Mesendoderm (in vitro differentiated cells): ENCODE results near the gene MBNL2.

Experiments used
- DNase-seq: peaks from one replicate; pipeline ENCODE4 v3.0.0; 2013
- H2AK5ac ChIP-seq: 2 replicates; pipeline ENCODE4 v1.6.1; 2013; ENCODE audit warnings: low read length, inconsistent platforms
- H2BK120ac ChIP-seq: 2 replicates; pipeline ENCODE4 v1.6.1; 2013; ENCODE audit warnings: low read depth, mild to moderate bottlenecking, low read length, moderate library complexity, mixed read lengths
- H2BK15ac ChIP-seq: replicated peaks from 2 replicates; pipeline ENCODE4 v1.6.1; 2013; ENCODE audit warnings: low read depth, mild to moderate bottlenecking, moderate library complexity
- H2BK5ac ChIP-seq: 2 replicates; pipeline ENCODE4 v1.6.1; 2013; ENCODE audit warnings: low read length, inconsistent platforms
- H3K18ac ChIP-seq: 2 replicates; pipeline ENCODE4 v1.6.1; 2013; ENCODE audit warnings: mild to moderate bottlenecking, low read length, mixed read lengths
- H3K23ac ChIP-seq: one replicate; pipeline ENCODE4 v1.6.1; 2013; ENCODE audit warnings: low read length
- H3K27ac ChIP-seq: 2 replicates; pipeline ENCODE4 v1.5.1; 2013; ENCODE audit warnings: low read depth, mild to moderate bottlenecking, inconsistent platforms, low read length, moderate library complexity
- H3K27me3 ChIP-seq: 2 replicates; pipeline ENCODE4 v1.6.1; 2013; ENCODE audit warnings: low read length, control low read depth, mild to moderate bottlenecking, inconsistent platforms; ENCODE audit not compliant: insufficient read depth, poor library complexity
- H3K36me3 ChIP-seq: 2 replicates; pipeline ENCODE4 v1.6.1; 2013; ENCODE audit warnings: low read length, inconsistent platforms; ENCODE audit not compliant: control insufficient read depth, insufficient read depth
- H3K4ac ChIP-seq: one replicate; pipeline ENCODE4 v1.6.1; 2013; ENCODE audit warnings: low read depth, mild to moderate bottlenecking, low read length, moderate library complexity
- H3K4me1 ChIP-seq: 2 replicates; pipeline ENCODE4 v1.6.1; 2013; ENCODE audit warnings: low read depth, low read length, inconsistent platforms; ENCODE audit not compliant: control insufficient read depth
- H3K4me2 ChIP-seq: 2 replicates; pipeline ENCODE4 v1.6.1; 2013; ENCODE audit warnings: low read length
- H3K4me3 ChIP-seq: 2 replicates; pipeline ENCODE4 v1.5.1; 2013; ENCODE audit warnings: mild to moderate bottlenecking, low read length
- H3K56ac ChIP-seq: one replicate; pipeline ENCODE4 v1.6.1; 2013; ENCODE audit warnings: low read length
- H3K79me1 ChIP-seq: 2 replicates; pipeline ENCODE4 v1.6.1; 2013; ENCODE audit warnings: low read length, inconsistent platforms
- H3K79me2 ChIP-seq: 2 replicates; pipeline ENCODE4 v1.6.1; 2013; ENCODE audit warnings: mild to moderate bottlenecking, low read length; ENCODE audit not compliant: control insufficient read depth, insufficient read depth
- H3K9ac ChIP-seq: 2 replicates; pipeline ENCODE4 v1.6.1; 2013; ENCODE audit warnings: low read length, inconsistent platforms
- H4K5ac ChIP-seq: one replicate; pipeline ENCODE4 v1.6.1; 2013; ENCODE audit warnings: low read length
- H4K8ac ChIP-seq: one replicate; pipeline ENCODE4 v1.6.1; 2013; ENCODE audit warnings: low read depth, mild to moderate bottlenecking, control low read depth, low read length, moderate library complexity
- WGBS: extraction: QIAGEN DNeasy Blood & Tissue Kit; methylation state at CpG from one replicate; pipeline ENCODE4 v1.1.7; 2013; ENCODE audit warnings: low lambda C conversion rate, missing lambda C conversion rate; ENCODE audit not compliant: insufficient coverage; ENCODE audit errors: extremely low coverage; 5-methylcytosine and 5-hydroxymethylcytosine counted together

The MBNL2 gene

GRCh38 chr13:97225533-97225932 lies 3.4 kb downstream of the MBNL2 start:
- Histone ChIP-seq H4K8ac (no peak overlapping the region), H2BK5ac (no peak overlapping the region), H3K23ac (no peak overlapping the region), H3K27me3 (peaks cover 15% of the 10 kb centered on the region), H2BK15ac (no peak overlapping the region), H2AK5ac (no peak overlapping the region), H2BK120ac (no peak overlapping the region), H3K4me1 (peaks cover 3% of the 10 kb centered on the region), H3K9ac (no peak overlapping the region), H3K79me2 (no peaks in the 10 kb centered on the region), H3K18ac (no peak overlapping the region), H3K27ac (no peak overlapping the region), H3K79me1 (no peaks in the 10 kb centered on the region), H3K56ac (no peak overlapping the region), H3K4me3 (no peak overlapping the region), H4K5ac (no peak overlapping the region), H3K4me2 (no peak overlapping the region), H3K36me3 (no peaks in the 10 kb centered on the region), H3K4ac (no peak overlapping the region)
- WGBS = no CpG with 5 or more reads among the region's 4 CpGs
- no peak for DNase-seq

GRCh38 chr13:97226013-97226412 lies 3.9 kb downstream of the MBNL2 start:
- WGBS = no CpG with 5 or more reads among the region's 8 CpGs
- Histone ChIP-seq H2AK5ac (no peak overlapping the region), H3K18ac (no peak overlapping the region), H3K56ac (no peak overlapping the region), H3K4ac (no peak overlapping the region), H2BK120ac (no peak overlapping the region), H3K27ac (no peak overlapping the region), H3K27me3 (peaks cover 18% of the 10 kb centered on the region), H3K4me1 (peaks cover 3% of the 10 kb centered on the region), H3K79me2 (no peaks in the 10 kb centered on the region), H3K4me3 (no peak overlapping the region), H3K36me3 (no peaks in the 10 kb centered on the region), H3K4me2 (no peak overlapping the region), H3K9ac (no peak overlapping the region), H4K5ac (no peak overlapping the region), H4K8ac (no peak overlapping the region), H2BK15ac (no peak overlapping the region), H3K79me1 (no peaks in the 10 kb centered on the region), H2BK5ac (no peak overlapping the region), H3K23ac (no peak overlapping the region)
- DNase-seq = no peak

- H2BK15ac ChIP-seq = no peak overlapping the region
- no peak overlapping the region for H3K27ac ChIP-seq
- H3K79me1 ChIP-seq = no peaks in the 10 kb centered on the region
- H3K9ac ChIP-seq = no peak overlapping the region
- H3K4me1 ChIP-seq = peaks cover 3% of the 10 kb centered on the region
- no peak overlapping the region for H2AK5ac ChIP-seq
- no peak overlapping the region for H3K56ac ChIP-seq
- no peak overlapping the region for H3K4me3 ChIP-seq
- no peak overlapping the region for H3K18ac ChIP-seq
- DNase-seq = peak; percentile 95
- H4K5ac ChIP-seq = no peak overlapping the region
- no peak overlapping the region for H2BK120ac ChIP-seq
- H3K36me3 ChIP-seq = no peaks in the 10 kb centered on the region
- no peak overlapping the region for H4K8ac ChIP-seq
- H3K27me3 ChIP-seq = peaks cover 25% of the 10 kb centered on the region
- WGBS = no CpG with 5 or more reads among the region's 6 CpGs
- no peak overlapping the region for H3K4ac ChIP-seq
- H3K23ac ChIP-seq = no peak overlapping the region
- H3K79me2 ChIP-seq = no peaks in the 10 kb centered on the region
- no peak overlapping the region for H3K4me2 ChIP-seq
- no peak overlapping the region for H2BK5ac ChIP-seq
Measured at GRCh38 chr13:97226788-97227627, 4.9 kb downstream of the MBNL2 start.

GRCh38 chr13:97228850-97229521 lies 6.9 kb downstream of the MBNL2 start:
- Histone ChIP-seq H3K27ac (no peak overlapping the region), H3K56ac (no peak overlapping the region), H3K4me2 (no peak overlapping the region), H3K27me3 (peaks cover 25% of the 10 kb centered on the region), H4K5ac (no peak overlapping the region), H2BK5ac (no peak overlapping the region), H3K36me3 (no peaks in the 10 kb centered on the region), H3K79me1 (no peaks in the 10 kb centered on the region), H2BK120ac (no peak overlapping the region), H3K4ac (no peak overlapping the region), H4K8ac (no peak overlapping the region), H3K79me2 (no peaks in the 10 kb centered on the region), H3K18ac (no peak overlapping the region), H2AK5ac (no peak overlapping the region), H2BK15ac (no peak overlapping the region), H3K4me3 (no peak overlapping the region), H3K9ac (no peak overlapping the region), H3K4me1 (peaks cover 3% of the 10 kb centered on the region), H3K23ac (no peak overlapping the region)
- WGBS = no CpG with 5 or more reads among the region's 3 CpGs
- no peak for DNase-seq

GRCh38 chr13:97229699-97230098 lies 7.6 kb downstream of the MBNL2 start:
- H2AK5ac ChIP-seq = no peak overlapping the region
- no peak for DNase-seq
- H3K23ac ChIP-seq = no peak overlapping the region
- H3K4ac ChIP-seq = no peak overlapping the region
- H3K27ac ChIP-seq = no peak overlapping the region
- H3K27me3 ChIP-seq = peaks cover 25% of the 10 kb centered on the region
- no peak overlapping the region for H3K56ac ChIP-seq
- no peak overlapping the region for H4K5ac ChIP-seq
- no peaks in the 10 kb centered on the region for H3K79me1 ChIP-seq
- H3K4me1 ChIP-seq = peaks cover 3% of the 10 kb centered on the region
- H3K9ac ChIP-seq = no peak overlapping the region
- no peak overlapping the region for H3K4me3 ChIP-seq
- no peak overlapping the region for H2BK5ac ChIP-seq
- H3K18ac ChIP-seq = no peak overlapping the region
- no peak overlapping the region for H4K8ac ChIP-seq
- no CpG with 5 or more reads among the region's 3 CpGs for WGBS
- no peak overlapping the region for H2BK120ac ChIP-seq
- H3K36me3 ChIP-seq = no peaks in the 10 kb centered on the region
- H3K79me2 ChIP-seq = no peaks in the 10 kb centered on the region
- H3K4me2 ChIP-seq = no peak overlapping the region
- no peak overlapping the region for H2BK15ac ChIP-seq
